Body of pancreas (tissue), 4 donors: ENCODE measurements around the gene LEMD2. TPM values are rescaled to one million over a fixed set of nuclear protein-coding genes. Genes with fewer than 3 reads are reported as not detected.

Source experiments
- ATAC-seq: fragments of 150-250 bp; one replicate; pipeline ENCODE4 v1.9.1; 2016
- DNase-seq, 4 donors: peaks; one replicate each; pipeline ENCODE4 v3.0.0-alpha.2; 2019
- H3K27ac ChIP-seq, 4 donors: fragments of 200-600 bp; sonication (generic); 1 replicate in 3 of 4; 2 replicates in 1 of 4; pipeline versions ENCODE4 v1.5.1 to v1.6.1; 2016 to 2019; ENCODE audit warnings: mild to moderate bottlenecking in 1 of 4, mixed read lengths in 1 of 4, moderate library complexity in 1 of 4
- H3K27me3 ChIP-seq, 2 donors: fragments of 200-600 bp; sonication (generic); one replicate each; pipeline ENCODE4 v1.6.0; 2016; ENCODE audit warnings: mild to moderate bottlenecking in 1 of 2
- H3K36me3 ChIP-seq, 2 donors: fragments of 200-600 bp; sonication (generic); replicated peaks in 1 of 2; 2 replicates each; pipeline ENCODE4 v1.5.1; 2016; ENCODE audit warnings: low read depth in 2 of 2; ENCODE audit not compliant: insufficient read depth in 1 of 2
- H3K4me1 ChIP-seq: fragments of 200-600 bp; sonication (generic); one replicate; pipeline ENCODE4 v1.6.0; 2016
- H3K4me3 ChIP-seq, 2 donors: fragments of 200-600 bp; sonication (generic); 1 replicate in 1 of 2; 2 replicates in 1 of 2; pipeline ENCODE4 v1.5.1; 2016 to 2019
- H3K9me3 ChIP-seq, 3 donors: fragments of 200-600 bp; sonication (generic); 1 replicate in 2 of 3; 2 replicates in 1 of 3; pipeline ENCODE4 v1.5.1; 2016
- CTCF ChIP-seq, 7 experiments: fragments of 450-650 bp in 4 of 7; fragments of 200-600 bp in 3 of 7; sonication (generic) in 3 of 7; IDR thresholded peaks; one replicate each; pipeline ENCODE4 v1.5.1; 2016 to 2019; ENCODE audit warnings: antibody characterized with exemption in 7 of 7
- POLR2A ChIP-seq, 3 donors: fragments of 450-650 bp; IDR thresholded peaks; one replicate each; pipeline ENCODE4 v1.6.1; 2016; ENCODE audit warnings: antibody characterized with exemption in 3 of 3, mild to moderate bottlenecking in 2 of 3
- WGBS, 2 donors: methylation state at CpG; one replicate each; pipeline ENCODE4 v1.1.5; 2017; 5-methylcytosine and 5-hydroxymethylcytosine counted together
- intact Hi-C: fragments of 100-400 bp; cut with DNase I; formaldehyde crosslinking; loops from one replicate; pipeline ENCODE4 v1.15.1; 2023
- total RNA-seq, 2 donors: library from RNA; depleted of rRNA; stranded (reverse); fragments of >200 nt; gene quantifications; one replicate each; pipeline ENCODE4 v1.1.0, GENCODE V29; 2016

The LEMD2 gene
- total RNA-seq, 2 donors from 2014 or later: 32.7 to 48.8 TPM

GRCh38 chr6:33828452-33828763 is 39.5 kb upstream of the LEMD2 start:
- Histone ChIP-seq H3K36me3 (no peaks in the 10 kb centered on the region), H3K9me3 (no peaks in the 10 kb centered on the region), H3K27me3 (no peaks in the 10 kb centered on the region), H3K27ac (no peak overlapping the region), H3K4me3 (no peak overlapping the region), H3K4me1 (no peaks in the 10 kb centered on the region)
- no peak for ATAC-seq
- no peak for DNase-seq
- intact Hi-C loops: no loop called here
- 26 to 34% methylated on average over 4 of the region's 4 CpGs for WGBS, 2 donors
- TF ChIP-seq POLR2A (IDR thresholded peaks at IDR 0.05): no peak
- no peak for TF ChIP-seq CTCF (IDR thresholded peaks at IDR 0.05)

GRCh38 chr6:33827546-33828451 is 38.9 kb upstream of the LEMD2 start:
- no peaks in the 10 kb centered on the region for H3K4me1 ChIP-seq
- 55 to 64% methylated on average over 12 to 14 of the region's 14 CpGs for WGBS, 2 donors
- no peaks in the 10 kb centered on the region for H3K9me3 ChIP-seq
- no peak overlapping the region for H3K27ac ChIP-seq
- H3K4me3 ChIP-seq: no peak overlapping the region
- TF ChIP-seq CTCF (IDR thresholded peaks at IDR 0.05) (no peak), POLR2A (IDR thresholded peaks at IDR 0.05) (no peak)
- H3K36me3 ChIP-seq: no peaks in the 10 kb centered on the region
- ATAC-seq (no peak), DNase-seq (no peak)
- no peaks in the 10 kb centered on the region for H3K27me3 ChIP-seq
- intact Hi-C loops: no loop called here

- DNase-seq: no peak
Observed at GRCh38 chr6:33826537-33826936, 37.6 kb upstream of the LEMD2 start.

GRCh38 chr6:33824461-33825154 is 35.7 kb upstream of the LEMD2 start:
- Histone ChIP-seq H3K27ac (no peak overlapping the region), H3K4me1 (no peaks in the 10 kb centered on the region), H3K36me3 (no peaks in the 10 kb centered on the region), H3K27me3 (no peaks in the 10 kb centered on the region), H3K4me3 (no peak overlapping the region), H3K9me3 (no peaks in the 10 kb centered on the region)
- DNase-seq: no peak
- no peak for ATAC-seq
- intact Hi-C loops: no loop called here
- 61 to 68% methylated on average over 15 of the region's 15 CpGs for WGBS, 2 donors
- no peak for TF ChIP-seq POLR2A (IDR thresholded peaks at IDR 0.05)
- TF ChIP-seq CTCF (IDR thresholded peaks at IDR 0.05): no peak

More at GRCh38 chr6:33826537-33826936, 37.6 kb upstream of the LEMD2 start:
- H3K4me1 ChIP-seq: no peaks in the 10 kb centered on the region
- no peaks in the 10 kb centered on the region for H3K36me3 ChIP-seq
- no peak for ATAC-seq
- 48% methylated on average over 2 of the region's 2 CpGs; no CpG with 5 or more reads in 1 of the 2 donors for WGBS, 2 donors
- no peak overlapping the region for H3K27ac ChIP-seq
- TF ChIP-seq CTCF (IDR thresholded peaks at IDR 0.05) (no peak), POLR2A (IDR thresholded peaks at IDR 0.05) (no peak)
- H3K4me3 ChIP-seq: no peak overlapping the region
- H3K9me3 ChIP-seq: no peaks in the 10 kb centered on the region
- intact Hi-C loops: no loop called here
- H3K27me3 ChIP-seq: no peaks in the 10 kb centered on the region
